Left colon (tissue), 2 donors: Measurements from ENCODE around the gene FIBIN. TPM values are rescaled to one million over a fixed set of nuclear protein-coding genes. Genes with fewer than 3 reads are reported as not detected.

ENCODE experiments used
- ATAC-seq: fragments of 200-7000 bp; cut with Tn5 transposase; one replicate; pipeline ENCODE4 v1.9.1; 2020; ENCODE audit warnings: mild to moderate bottlenecking, moderate library complexity
- DNase-seq, 2 donors: peaks; one replicate each; pipeline ENCODE4 v3.0.0-alpha.2; 2020
- intact Hi-C, 2 donors: fragments of 100-400 bp; cut with DNase I in 1 of 2; cut with micrococcal nuclease in 1 of 2; formaldehyde crosslinking; loops; one replicate each; pipeline versions ENCODE4 v1.11.2 to v1.14.0; 2022; cut with DNase I, micrococcal nuclease
- total RNA-seq, 2 donors: library from RNA; stranded (reverse); fragmentation: NEBNext Ultra II Directional; extraction: Animal tissue kit (Norgen Biotek cat#: 25700); gene quantifications; one replicate each; pipeline ENCODE4 v1.2.1, GENCODE V29; 2021
- donor health status: DM: no; HTN: no; CAD: no.
- donor health status: DM: yes; HTN: yes; CAD: no.

The FIBIN gene
- total RNA-seq, 2 donors from 2014 or later: 1.3 to 5.1 TPM

DNA sequence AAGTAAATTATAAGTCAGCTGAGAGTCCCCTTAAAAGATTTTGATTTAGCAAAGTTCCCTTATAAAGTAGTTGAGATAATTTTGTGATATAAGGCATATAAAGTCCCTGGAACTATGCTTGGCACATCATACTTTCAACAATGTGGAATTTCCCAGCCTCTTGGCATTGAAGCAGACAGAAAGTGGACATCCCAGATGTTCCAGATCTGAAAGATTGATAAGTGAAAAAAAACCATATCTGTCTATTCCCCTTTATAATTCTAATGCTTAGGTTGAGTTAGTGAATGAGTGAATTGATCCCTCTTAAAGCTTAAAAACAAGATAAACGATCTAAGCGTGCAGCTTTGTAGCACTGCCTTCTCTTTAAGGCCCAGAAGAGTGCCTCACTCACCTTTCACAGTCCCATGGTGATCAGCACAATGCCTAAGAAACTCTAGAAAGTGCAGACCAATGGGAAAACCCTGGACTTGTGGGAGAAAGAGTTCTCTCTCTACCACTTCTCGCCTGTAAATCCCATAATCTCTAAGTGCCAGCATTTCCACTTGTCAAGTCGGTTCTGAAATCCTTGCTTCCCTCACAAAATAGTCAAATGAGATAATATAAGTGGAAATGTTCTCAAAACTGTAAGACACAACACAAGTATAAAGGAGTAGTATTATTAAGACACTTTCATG lies 17.8 kb downstream of the FIBIN start:
- intact Hi-C loops: no loop called here
- ATAC-seq (no peak), DNase-seq (no peak)

DNA sequence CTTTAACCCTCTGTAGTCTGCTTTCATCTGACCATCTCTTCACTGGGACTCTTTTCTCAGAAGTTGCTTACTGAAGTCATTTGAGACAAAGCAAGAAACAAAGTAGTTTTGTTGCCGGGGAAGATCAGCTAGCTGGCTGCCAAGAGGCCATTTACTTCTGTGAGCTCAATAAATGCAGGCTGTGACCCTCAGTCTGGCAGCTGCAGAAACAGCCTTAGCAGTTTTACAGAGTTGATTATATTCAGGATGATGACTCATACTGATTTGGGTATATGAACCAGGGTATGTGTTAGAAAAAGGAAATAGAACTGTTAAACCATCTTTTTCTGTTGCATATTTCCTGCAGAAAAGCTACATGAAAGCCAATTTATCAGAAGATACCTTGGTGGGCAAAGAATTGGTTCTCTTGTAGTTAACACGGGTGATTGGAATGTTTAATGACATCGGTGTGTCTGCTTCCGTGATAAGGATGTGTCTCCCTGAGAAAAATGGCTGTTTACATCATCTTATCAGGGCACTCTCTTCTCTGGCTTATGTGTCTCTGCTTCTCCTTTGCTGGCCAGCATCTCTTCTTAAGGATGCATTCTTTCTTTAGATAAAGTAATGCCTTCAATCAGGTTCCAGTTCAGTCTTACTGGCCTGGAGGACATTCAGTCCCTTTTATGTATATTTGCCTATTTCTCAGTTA lies 18.5 kb downstream of the FIBIN start:
- intact Hi-C loops: no loop called here
- peak; percentile 63 for ATAC-seq
- peak in 1 of 2 donors; percentile 34 for DNase-seq

DNA sequence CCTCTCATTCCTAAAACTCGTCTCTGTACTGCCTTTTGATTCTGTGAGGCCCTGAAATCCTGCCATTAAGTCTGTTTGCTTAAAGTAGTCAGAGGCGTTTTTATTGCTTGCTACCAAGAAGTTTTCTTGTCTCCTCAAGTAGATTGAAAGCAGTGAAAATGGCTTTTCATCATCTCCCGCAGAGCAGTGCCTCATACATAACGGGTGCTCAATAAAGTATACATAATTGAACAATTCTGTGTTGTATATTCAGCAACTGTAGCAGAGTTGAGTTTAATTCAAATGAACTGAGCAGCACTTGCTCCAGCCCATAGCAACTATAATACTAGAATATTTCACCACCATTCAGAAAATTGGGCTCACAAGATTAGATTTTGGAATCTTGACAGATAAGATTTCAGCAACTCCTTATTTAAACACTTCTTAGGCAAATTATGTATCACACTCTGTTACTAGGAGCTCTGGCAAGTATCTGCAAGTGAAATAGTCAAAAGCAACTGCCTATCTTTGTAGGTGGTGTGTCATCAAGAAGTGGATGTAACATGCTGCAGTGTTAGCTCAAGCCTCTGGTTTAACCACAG lies 20.0 kb downstream of the FIBIN start:
- ATAC-seq: no peak
- intact Hi-C loops: no loop called here
- DNase-seq: no peak

DNA sequence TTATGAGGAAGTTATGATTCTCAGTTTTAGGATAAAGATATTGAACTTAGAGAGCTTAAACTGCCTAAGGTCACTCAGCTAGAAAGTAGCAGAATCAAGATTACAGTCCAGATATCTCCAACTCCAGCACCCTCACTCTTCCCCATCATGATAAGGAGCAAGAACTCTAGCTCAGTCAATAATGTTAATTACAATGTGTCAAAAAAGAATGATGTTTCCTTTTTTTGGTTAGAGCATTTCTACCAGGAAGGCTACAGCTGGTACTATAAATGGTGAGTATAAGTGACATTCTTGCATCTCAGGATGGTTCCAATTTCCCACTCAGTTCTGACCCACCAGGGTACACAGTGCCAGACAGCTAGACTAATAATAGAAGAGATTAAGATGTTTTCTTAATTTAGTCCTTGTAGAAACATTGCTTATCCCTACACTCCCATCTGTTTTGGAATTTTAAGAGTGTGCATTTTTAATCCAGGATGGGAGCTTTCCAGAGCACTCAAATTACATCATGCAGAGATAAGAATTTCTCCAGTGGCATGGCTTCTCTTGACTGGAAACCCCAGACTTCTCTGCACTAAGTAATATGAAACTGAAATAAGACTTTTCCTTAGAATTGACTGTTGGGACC lies 25.1 kb downstream of the FIBIN start:
- intact Hi-C loops: no loop called here
- DNase-seq (no peak), ATAC-seq (no peak)

DNA sequence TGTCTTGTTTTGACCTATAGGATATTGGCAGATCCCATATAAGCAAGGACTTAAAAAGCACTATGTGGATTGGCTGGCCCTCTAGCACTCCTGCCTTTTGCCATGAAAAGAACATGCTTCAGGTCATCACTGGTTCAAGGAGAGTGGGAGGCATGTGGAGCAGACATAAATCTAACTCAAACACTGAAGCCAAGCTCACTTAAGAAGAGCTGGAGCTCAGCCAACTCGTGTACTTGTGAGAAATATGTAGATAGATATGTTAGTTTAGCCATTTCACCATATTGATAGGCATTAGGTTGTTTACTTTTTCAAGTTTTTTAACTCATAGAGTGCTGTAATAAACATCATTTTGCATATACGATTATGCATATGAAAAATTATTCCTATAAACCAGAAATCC lies 26.8 kb downstream of the FIBIN start:
- no peak for DNase-seq
- no peak for ATAC-seq
- intact Hi-C loops: no loop called here

DNA sequence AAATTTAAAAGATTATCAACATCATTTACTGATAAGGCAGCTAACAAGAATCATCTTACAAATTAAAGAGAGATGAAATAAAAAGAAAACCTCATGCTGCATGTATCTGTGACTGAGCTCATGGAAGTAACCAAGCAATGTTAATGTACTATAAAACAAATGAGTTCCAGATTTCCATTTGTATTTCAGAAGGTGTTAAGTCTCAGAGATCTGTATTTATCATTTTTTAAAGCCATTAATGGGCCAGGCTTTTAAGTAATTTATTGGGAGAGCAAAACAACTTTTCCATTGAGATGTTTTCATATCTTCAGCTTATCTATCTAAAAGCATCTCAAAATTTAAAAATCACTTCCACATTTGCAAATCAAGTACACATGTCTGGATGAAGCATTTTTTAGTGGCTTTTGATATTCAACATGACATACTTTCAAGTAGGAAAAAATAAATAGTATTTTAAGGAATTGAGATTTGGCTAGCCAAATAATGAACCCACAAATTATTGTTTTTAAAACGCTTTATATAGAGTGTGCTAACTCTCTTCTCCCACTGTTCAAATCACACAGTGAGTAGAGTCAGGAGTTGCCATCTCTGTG lies 28.8 kb downstream of the FIBIN start:
- DNase-seq: no peak
- ATAC-seq: no peak
- intact Hi-C loops: no loop called here

DNA sequence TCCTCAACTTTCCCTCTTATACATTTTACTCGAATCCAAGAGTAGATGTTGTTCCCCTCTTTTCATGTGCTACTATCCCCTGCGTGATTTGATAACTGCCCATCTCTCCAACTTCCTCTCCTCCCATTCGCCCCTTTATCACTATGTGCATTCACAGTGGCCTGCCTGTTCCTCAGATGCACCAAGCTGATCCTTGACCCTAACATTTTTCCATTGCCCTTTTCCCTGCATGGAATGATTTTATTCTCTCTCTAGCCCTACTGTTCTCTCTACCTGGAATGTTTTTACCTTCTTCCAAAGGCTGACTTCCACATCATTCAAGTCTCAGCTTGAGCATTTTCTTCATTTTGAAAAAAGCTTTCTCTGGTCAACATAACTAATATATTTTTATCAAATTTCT lies 31.0 kb downstream of the FIBIN start:
- DNase-seq: no peak
- no peak for ATAC-seq
- intact Hi-C loops: no loop called here

DNA sequence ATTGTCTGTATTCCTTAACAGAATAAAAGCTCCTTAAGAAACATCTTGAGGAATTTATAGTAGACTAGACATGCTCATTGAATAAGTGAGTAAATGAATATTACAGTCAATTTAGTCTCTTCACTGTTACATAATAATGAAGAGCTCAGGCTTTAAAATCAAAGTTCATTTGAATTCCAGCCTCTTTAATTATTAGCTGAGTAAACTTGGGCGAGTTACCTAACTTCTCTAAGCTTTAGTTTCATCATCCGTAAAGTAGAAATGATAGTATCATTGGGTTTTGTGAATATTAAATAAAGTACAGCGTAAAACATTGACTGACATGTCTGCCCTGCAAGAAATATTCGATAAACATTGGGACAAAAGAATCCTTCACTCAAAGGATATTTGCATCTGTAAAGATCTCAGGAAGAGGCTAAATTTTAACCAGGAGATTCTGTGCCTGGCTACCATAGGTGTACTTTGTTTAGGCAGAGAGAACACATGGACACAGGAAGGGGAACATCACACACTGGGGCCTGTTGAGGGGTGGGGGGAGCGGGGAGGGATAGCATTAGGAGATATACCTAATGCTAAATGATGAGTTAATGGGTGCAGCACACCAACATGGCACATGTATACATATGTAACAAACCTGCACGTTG lies 31.5 kb downstream of the FIBIN start:
- intact Hi-C loops: no loop called here
- no peak for ATAC-seq
- no peak for DNase-seq

DNA sequence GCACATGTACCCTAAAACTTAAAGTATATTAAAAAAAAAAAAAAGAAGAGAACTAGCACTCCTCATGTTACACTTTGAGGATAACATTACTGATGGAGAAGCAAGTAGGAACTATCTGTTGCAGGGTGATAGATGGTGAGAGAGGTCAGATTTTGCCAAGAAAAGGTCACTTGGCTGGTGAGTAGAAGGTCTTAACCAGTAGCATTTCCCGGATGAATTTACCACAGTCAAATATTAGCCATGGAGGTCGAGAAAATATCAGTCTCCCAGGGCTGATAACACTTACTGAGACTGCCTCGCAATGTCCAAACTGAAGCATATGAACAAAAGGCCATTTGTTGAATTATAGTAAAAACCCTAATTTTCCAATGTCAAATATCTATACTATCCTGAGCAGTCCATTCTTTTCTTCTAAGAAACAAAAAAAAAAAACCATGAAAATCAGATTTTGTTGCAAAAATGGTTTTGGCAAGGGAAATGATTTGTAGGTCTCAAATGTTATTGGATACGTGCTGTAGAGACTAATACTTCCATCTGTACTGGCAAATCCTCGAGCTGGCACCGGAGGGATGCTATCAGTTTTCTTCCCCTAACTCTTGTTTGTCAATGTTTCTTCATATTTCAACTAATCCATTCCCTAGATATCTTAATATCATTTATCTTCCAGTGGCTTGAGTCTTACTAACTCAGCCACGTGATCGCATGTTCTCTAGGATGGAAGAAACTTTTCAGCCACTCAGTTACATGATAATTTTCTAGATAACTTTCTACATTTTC lies 32.2 kb downstream of the FIBIN start:
- ATAC-seq (no peak), DNase-seq (no peak)
- intact Hi-C loops: no loop called here

DNA sequence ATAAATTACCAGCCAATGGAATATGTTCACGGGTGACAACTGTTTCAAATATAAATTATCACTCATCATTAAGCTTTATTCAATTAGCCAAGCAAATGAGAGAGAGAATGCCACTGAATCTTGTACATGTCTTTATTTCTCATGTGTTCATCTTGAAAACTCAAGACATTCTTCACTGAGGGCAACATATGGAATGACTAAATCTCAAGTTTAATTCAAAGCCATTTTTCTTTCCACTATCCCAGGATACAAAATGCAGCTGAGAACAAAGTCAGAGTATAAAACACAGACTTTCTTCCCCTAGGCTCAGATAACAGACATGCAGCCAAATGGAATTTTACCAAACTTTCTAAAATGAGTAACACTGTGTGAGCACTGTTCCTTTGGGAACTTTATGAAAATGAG lies 34.7 kb downstream of the FIBIN start:
- ATAC-seq (no peak), DNase-seq (no peak)
- intact Hi-C loops: no loop called here

DNA sequence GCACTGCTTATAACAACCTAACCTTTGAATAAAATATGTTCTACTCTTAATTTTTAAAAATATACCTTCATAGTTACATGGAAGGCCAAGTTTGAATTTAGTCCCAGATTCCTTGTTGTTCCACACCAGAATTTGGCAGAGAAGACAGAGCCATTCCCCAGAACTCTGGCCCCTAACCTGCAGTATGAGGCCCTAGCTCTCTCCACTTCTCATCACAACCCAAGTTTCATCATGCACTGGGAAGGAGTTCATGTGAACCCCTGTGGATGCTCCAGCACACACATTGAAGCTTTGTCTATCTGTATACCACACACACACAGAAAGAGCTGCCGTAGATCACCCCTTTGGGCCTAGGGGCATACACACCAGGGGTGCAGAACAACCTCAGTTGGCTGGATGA lies 36.1 kb downstream of the FIBIN start:
- no peak for DNase-seq
- intact Hi-C loops: no loop called here
- no peak for ATAC-seq

DNA sequence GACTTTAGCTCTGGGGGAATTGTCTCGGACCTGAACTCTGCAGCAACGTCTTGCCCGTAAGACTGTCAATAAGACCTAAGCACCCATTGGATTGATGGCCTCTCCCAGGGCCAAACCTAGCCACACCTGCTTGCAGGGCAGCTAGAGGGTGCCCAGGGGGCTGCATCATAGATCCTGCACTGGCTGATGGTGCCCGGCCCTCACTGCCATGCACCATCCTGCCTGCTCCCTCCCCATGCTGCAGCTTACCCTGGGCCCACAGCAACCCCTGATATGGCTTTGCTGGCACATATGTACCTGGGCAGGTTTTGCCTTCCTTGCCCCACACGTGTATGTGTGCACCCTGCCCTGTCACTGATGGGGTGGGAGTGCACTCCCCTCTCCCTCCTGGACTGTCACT lies 37.8 kb downstream of the FIBIN start:
- intact Hi-C loops: no loop called here
- no peak for DNase-seq
- ATAC-seq: no peak

DNA sequence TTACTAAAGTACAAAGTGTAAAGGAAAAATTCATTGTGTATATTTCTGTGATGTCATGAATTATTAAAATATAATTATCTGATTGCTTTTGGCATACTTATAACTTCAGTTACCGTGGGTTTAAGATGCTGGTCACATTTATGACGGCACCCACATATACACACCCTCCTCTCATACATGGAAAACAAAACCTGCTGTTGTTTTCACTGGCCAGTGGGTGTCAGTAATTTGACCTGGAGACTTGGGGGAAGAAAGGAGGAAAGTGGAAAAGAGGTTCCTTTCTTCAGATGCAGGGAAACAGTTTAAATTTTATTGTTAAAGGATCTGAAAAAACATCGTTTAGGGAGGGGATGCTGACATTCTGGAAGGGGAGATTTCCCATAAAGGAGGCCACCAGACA lies 46.0 kb downstream of the FIBIN start:
- DNase-seq: no peak
- intact Hi-C loops: no loop called here
- no peak for ATAC-seq

DNA sequence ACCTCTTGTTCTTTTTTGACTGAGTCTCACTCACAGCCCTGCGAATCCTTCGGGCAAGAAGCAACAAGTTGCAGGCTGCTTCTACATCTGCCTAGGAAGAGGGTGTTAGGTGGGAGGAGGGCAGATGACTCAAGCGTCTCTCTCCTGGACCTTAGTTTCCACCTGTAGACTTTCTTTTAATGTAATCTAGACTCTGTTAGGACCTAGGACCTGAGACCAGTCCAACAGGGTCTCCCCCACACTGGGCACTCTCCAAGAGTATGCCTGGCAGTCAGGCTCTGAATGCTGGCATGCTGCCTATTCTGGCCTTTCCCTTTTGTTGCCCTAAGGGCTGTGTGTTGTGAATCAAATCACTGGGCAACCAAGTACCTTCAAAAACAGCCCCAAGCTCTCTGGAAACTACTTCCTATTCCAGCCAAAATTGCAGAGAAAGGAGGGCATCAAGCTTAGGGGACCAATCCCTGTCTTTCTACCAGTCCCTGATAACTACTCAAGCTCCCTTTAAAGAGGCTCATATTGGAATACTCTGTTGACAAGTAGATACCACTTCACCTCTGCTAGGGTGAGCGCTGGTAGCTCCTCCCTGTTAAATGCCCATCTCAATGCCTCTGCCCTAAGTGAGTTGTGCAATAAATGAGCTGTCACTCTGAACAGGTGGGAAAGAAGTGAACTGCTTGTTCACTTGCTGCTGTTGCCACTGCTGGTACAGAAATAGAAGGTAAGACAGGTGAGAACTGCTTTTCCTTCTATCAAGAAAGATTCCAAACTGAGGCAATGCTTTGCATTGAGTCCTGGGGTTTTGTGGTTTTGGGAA lies 46.6 kb downstream of the FIBIN start, which contains the start of gene BBOX1:
Gene BBOX1, plus strand, starts transcription at position 514 of the 814 bp plus-strand sequence. CDS start 14,616 bp downstream, outside the sequence.
- DNase-seq (no peak), ATAC-seq (no peak)
- intact Hi-C loops: no loop called here

DNA sequence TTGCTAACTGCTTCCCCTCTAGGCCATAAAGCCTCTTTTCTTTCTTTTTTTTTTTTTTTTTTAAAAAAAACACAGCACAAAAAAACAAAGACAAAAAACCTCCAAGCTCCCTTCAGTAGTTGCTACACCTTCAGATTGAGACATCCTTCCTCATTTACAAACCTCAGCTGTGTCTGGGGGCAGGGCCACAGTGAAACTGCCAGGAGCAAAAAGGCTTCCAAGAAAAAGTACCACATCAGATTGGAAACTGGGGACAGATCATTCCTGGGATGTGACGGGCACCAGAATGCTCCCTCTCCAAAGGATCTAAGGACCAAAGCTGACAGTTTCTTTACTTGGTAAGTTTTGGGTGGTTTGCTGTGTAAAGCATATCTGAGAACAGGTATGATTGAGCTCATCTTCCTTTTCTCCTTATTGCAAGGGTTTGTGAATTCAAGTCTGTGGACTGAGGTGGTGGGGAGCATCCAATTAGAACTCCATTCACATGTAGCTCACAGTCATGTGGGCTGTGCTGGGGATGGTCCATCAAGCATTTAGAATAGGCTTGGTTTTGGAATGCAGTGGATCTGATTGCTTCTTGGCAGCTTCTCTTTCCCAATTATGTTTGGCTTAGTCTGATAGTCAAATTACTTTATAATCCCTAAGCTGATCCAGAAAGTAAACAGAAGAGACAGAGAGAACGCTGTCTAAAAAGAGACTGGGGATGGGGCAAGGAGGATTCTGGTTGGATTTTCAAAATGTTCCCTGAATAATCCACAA lies 47.4 kb downstream of the FIBIN start:
- DNase-seq: no peak
- intact Hi-C loops: no loop called here

More for the DNA sequence above, 47.4 kb downstream of the FIBIN start:
- ATAC-seq: no peak
